Smooth muscle cell (in vitro differentiated cells): Measurements from ENCODE around the gene SMC3. TPM values are rescaled to one million over a fixed set of nuclear protein-coding genes. Genes with fewer than 3 reads are reported as not detected.

Experiments used
- DNase-seq: peaks from one replicate; lab custom pipeline; 2025; ENCODE audit not compliant: unreplicated experiment; lab: John Stamatoyannopoulos, UW
- H2AFZ ChIP-seq: fragments of 200-600 bp; sonication (generic); 2 replicates; pipeline ENCODE4 v1.6.0; 2016; ENCODE audit warnings: antibody characterized with exemption, low read depth, mild to moderate bottlenecking
- H3F3A ChIP-seq: fragments of 200-600 bp; sonication (generic); 2 replicates; pipeline ENCODE4 v1.6.0; 2017; ENCODE audit warnings: antibody characterized with exemption, low read depth
- H3K27ac ChIP-seq: fragments of 200-600 bp; sonication (generic); 2 replicates; pipeline ENCODE4 v1.5.1; 2016; ENCODE audit warnings: low read depth, mild to moderate bottlenecking
- H3K27me3 ChIP-seq: fragments of 200-600 bp; sonication (generic); 2 replicates; pipeline ENCODE4 v1.6.1; 2016; ENCODE audit warnings: low read depth, mild to moderate bottlenecking
- H3K36me3 ChIP-seq: fragments of 200-600 bp; sonication (generic); 2 replicates; pipeline ENCODE4 v1.5.1; 2016; ENCODE audit warnings: low read depth
- H3K4me1 ChIP-seq: fragments of 200-600 bp; sonication (generic); 2 replicates; pipeline ENCODE4 v1.5.1; 2016; ENCODE audit warnings: low read depth
- H3K4me2 ChIP-seq: fragments of 200-600 bp; sonication (generic); 2 replicates; pipeline ENCODE4 v1.6.0; 2016; ENCODE audit warnings: mild to moderate bottlenecking
- H3K4me3 ChIP-seq: fragments of 200-600 bp; sonication (generic); 2 replicates; pipeline ENCODE4 v1.5.1; 2016; ENCODE audit warnings: mild to moderate bottlenecking
- H3K79me2 ChIP-seq: fragments of 200-600 bp; sonication (generic); 2 replicates; pipeline ENCODE4 v1.6.0; 2016; ENCODE audit warnings: low read depth, mild to moderate bottlenecking
- H3K9ac ChIP-seq: fragments of 200-600 bp; sonication (generic); 2 replicates; pipeline ENCODE4 v1.6.0; 2016; ENCODE audit warnings: low read depth
- H3K9me3 ChIP-seq: fragments of 200-600 bp; sonication (generic); replicated peaks from 2 replicates; pipeline ENCODE4 v1.5.1; 2016; ENCODE audit warnings: low read depth
- H4K20me1 ChIP-seq: fragments of 200-600 bp; sonication (generic); 2 replicates; pipeline ENCODE4 v1.6.0; 2016; ENCODE audit warnings: low read depth
- CTCF ChIP-seq: fragments of 200-600 bp; sonication (generic); IDR thresholded peaks from 2 replicates; pipeline ENCODE4 v1.5.1; 2017; ENCODE audit warnings: borderline replicate concordance, mild to moderate bottlenecking, antibody characterized with exemption; ENCODE audit not compliant: insufficient read depth, poor library complexity, severe bottlenecking
- WGBS: methylation state at CpG from one replicate; pipeline ENCODE4 v1.1.7; 2016; ENCODE audit warnings: low lambda C conversion rate; 5-methylcytosine and 5-hydroxymethylcytosine counted together
- polyA plus RNA-seq: library from polyadenylated mRNA; unstranded; fragments of >200 nt; fragmentation: Nextera tagmentation; extraction: Ambion mirVana; gene quantifications from 2 replicates; pipeline ENCODE4 v1.2.1, GENCODE V29; 2016
- small RNA-seq: library from RNA; depleted of rRNA; stranded (forward); fragments of <200 nt; gene quantifications from one replicate; pipeline ENCODE3, GENCODE V24; 2014
- total RNA-seq: library from RNA; depleted of rRNA; stranded (reverse); fragments of >200 nt; gene quantifications from 2 replicates; pipeline ENCODE4 v1.2.3, GENCODE V29; 2014

SMC3 gene
- total and polyA plus RNA-seq, 2 experiments from 2014 or later = 24.4 to 31.0 TPM

- no peak for TF ChIP-seq CTCF
- no peaks in the 10 kb centered on the region for H3K9me3 ChIP-seq
- H3K9ac ChIP-seq = no peak overlapping the region
- no peak overlapping the region for H3K4me3 ChIP-seq
- peaks cover 17% of the 10 kb centered on the region for H3K27me3 ChIP-seq
- no peaks in the 10 kb centered on the region for H3K79me2 ChIP-seq
- 68% methylated on average over 1 of the region's 1 CpG for WGBS
- no peak overlapping the region for H3K4me2 ChIP-seq
- H4K20me1 ChIP-seq = no peaks in the 10 kb centered on the region
- H2AFZ ChIP-seq = no peak overlapping the region
- no peak overlapping the region for H3K27ac ChIP-seq
- no peak for DNase-seq
- no peaks in the 10 kb centered on the region for H3K36me3 ChIP-seq
- H3K4me1 ChIP-seq = no peaks in the 10 kb centered on the region
- peaks cover 6% of the 10 kb centered on the region for H3F3A ChIP-seq
Observed at GRCh38 chr10:110650265-110650668, 82.8 kb downstream of the SMC3 start.

- TF ChIP-seq CTCF = no peak
- no peaks in the 10 kb centered on the region for H4K20me1 ChIP-seq
- H3K9me3 ChIP-seq = no peaks in the 10 kb centered on the region
- H3K27me3 ChIP-seq = peaks cover 7% of the 10 kb centered on the region
- H3K79me2 ChIP-seq = no peaks in the 10 kb centered on the region
- H3K4me2 ChIP-seq = peak overlapping the region; percentile 71
- no peaks in the 10 kb centered on the region for H3K36me3 ChIP-seq
- WGBS = 33% methylated on average over 12 of the region's 12 CpGs
- H3K4me1 ChIP-seq = no peaks in the 10 kb centered on the region
- DNase-seq = peak; percentile 29
- H3F3A ChIP-seq = peaks cover 6% of the 10 kb centered on the region
- peak overlapping the region; percentile 81 for H3K27ac ChIP-seq
- H3K9ac ChIP-seq = no peak overlapping the region
- no peak overlapping the region for H3K4me3 ChIP-seq
- no peak overlapping the region for H2AFZ ChIP-seq
Observed at GRCh38 chr10:110651044-110651958, 83.8 kb downstream of the SMC3 start.

- Histone ChIP-seq H3K36me3 (no peaks in the 10 kb centered on the region), H3K4me2 (no peak overlapping the region), H3K79me2 (no peaks in the 10 kb centered on the region), H3K4me3 (no peak overlapping the region), H3K27me3 (no peaks in the 10 kb centered on the region), H3K27ac (peak overlapping the region; percentile 73), H3F3A (peaks cover 6% of the 10 kb centered on the region), H3K9ac (no peak overlapping the region), H4K20me1 (no peaks in the 10 kb centered on the region), H3K4me1 (no peaks in the 10 kb centered on the region), H3K9me3 (no peaks in the 10 kb centered on the region), H2AFZ (no peak overlapping the region)
- 85% methylated on average over 6 of the region's 6 CpGs for WGBS
- DNase-seq = no peak
- no peak for TF ChIP-seq CTCF
Observed at GRCh38 chr10:110652475-110653118, 85.1 kb downstream of the SMC3 start.

Small RNA genes within 50 kb of the gene (small RNA-seq; reads per million reads assigned to genes)
- gene RF00019 = not detected

Other genes with a start within 250 kb of the SMC3 start
- gene DUSP5, start 69.8 kb upstream of the SMC3 start, total RNA-seq = 22.7 and 23.6 TPM in 2 replicates
- 13.6 and 22.6 TPM in 2 replicates for gene DUSP5, start 69.8 kb upstream of the SMC3 start, polyA plus RNA-seq
- under 0.01 and 0.09 TPM in 2 replicates for gene RBM20, start 76.6 kb downstream of the SMC3 start, total RNA-seq
- gene RBM20, start 76.6 kb downstream of the SMC3 start, polyA plus RNA-seq = 0.09 and 0.27 TPM in 2 replicates